Breast epithelium (tissue), 4 donors: Measurements from ENCODE around the gene CHRNA9. TPM values are rescaled to one million over a fixed set of nuclear protein-coding genes. Genes with fewer than 3 reads are reported as not detected.
A peak's percentile ranks its signal among the peaks of the same experiment; 100 is the strongest.

Source experiments
- DNase-seq, 2 donors: peaks; one replicate each; pipeline ENCODE4 v3.0.0-alpha.2; 2019; ENCODE audit warnings: low spot score in 2 of 2
- H3K27ac ChIP-seq, 2 donors: fragments of 200-600 bp; sonication (generic) in 1 of 2; one replicate each; pipeline ENCODE4 v1.5.1; 2016 to 2019; ENCODE audit warnings: mild to moderate bottlenecking in 1 of 2
- H3K27me3 ChIP-seq, 2 donors: fragments of 200-600 bp; sonication (generic) in 1 of 2; one replicate each; pipeline versions ENCODE4 v1.5.1 to v1.6.0; 2017 to 2019; ENCODE audit warnings: control low read depth in 1 of 2, mild to moderate bottlenecking in 1 of 2
- H3K36me3 ChIP-seq: fragments of 200-600 bp; one replicate; pipeline ENCODE4 v1.5.1; 2019
- H3K4me1 ChIP-seq, 2 donors: fragments of 200-600 bp; sonication (generic); one replicate each; pipeline ENCODE4 v1.5.1; 2016 to 2019; ENCODE audit warnings: control low read depth in 1 of 2
- H3K4me3 ChIP-seq, 3 donors: fragments of 200-600 bp; sonication (generic); 1 replicate in 2 of 3; 2 replicates in 1 of 3; pipeline ENCODE4 v1.5.1; 2016 to 2019; ENCODE audit warnings: mild to moderate bottlenecking in 3 of 3, moderate library complexity in 2 of 3
- H3K9me3 ChIP-seq, 2 donors: fragments of 200-600 bp; sonication (generic) in 1 of 2; one replicate each; pipeline ENCODE4 v1.5.1; 2016 to 2019; ENCODE audit warnings: control low read depth in 1 of 2
- POLR2A ChIP-seq: fragments of 450-650 bp; IDR thresholded peaks from one replicate; pipeline ENCODE4 v1.6.1; 2016; ENCODE audit warnings: antibody characterized with exemption, mild to moderate bottlenecking, moderate library complexity
- POLR2AphosphoS5 ChIP-seq, 3 donors: sonication (generic); formaldehyde crosslinking; IDR thresholded peaks; one replicate each; pipeline ENCODE4 v1.6.1; 2017; ENCODE audit warnings: antibody characterized with exemption in 3 of 3
- intact Hi-C: fragments of 100-400 bp; cut with DNase I; formaldehyde crosslinking; loops from one replicate; pipeline ENCODE4 v1.15.1; 2023; ENCODE audit warnings: low total_unique reads
- total RNA-seq, 3 donors: library from RNA; depleted of rRNA; stranded (reverse); fragments of >200 nt; gene quantifications; one replicate each; pipeline ENCODE4 v1.1.0, GENCODE V29; 2016
- TF ChIP-seq, protein P1 (sequence below), 3 donors: fragments of 450-650 bp; IDR thresholded peaks; one replicate each; pipeline ENCODE4 v1.5.1; 2016 to 2017; ENCODE audit warnings: antibody characterized with exemption in 3 of 3, mild to moderate bottlenecking in 3 of 3, moderate library complexity in 3 of 3

Gene CHRNA9
- total RNA-seq, 3 donors from 2014 or later = not detected

DNA sequence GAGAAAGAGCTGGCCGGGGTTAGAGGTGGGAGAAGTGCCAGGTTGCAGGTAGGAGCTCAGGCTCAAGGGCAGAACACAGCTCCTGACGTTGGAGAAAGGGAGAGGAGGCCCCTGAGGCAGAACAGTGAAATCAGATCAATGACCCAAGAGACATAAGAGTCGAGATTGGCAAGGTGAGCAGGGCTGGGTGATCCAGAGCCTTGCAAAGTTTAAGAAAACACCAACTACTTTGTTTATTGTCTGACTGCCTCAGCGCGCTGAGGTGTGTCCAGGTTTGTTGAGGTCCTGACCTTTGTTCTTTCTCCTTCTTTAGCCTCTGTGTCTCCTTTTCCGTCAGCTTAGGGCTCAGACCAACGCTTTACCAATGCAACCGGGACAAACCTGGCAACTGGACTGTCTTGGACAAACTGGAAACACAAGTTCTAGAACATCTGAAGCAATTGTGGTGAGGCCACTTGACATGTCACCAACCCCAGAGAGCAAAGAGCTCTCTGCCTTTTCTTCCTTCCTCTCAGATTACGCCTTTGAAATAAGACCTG is 28.3 kb downstream of the CHRNA9 start:
- H3K4me3 ChIP-seq = no peak overlapping the region
- intact Hi-C loops = no loop called here
- peak in 1 of 3 donors; percentile 43 for TF ChIP-seq POLR2AphosphoS5 (IDR thresholded peaks at IDR 0.05)
- TF ChIP-seq, protein P1, sequence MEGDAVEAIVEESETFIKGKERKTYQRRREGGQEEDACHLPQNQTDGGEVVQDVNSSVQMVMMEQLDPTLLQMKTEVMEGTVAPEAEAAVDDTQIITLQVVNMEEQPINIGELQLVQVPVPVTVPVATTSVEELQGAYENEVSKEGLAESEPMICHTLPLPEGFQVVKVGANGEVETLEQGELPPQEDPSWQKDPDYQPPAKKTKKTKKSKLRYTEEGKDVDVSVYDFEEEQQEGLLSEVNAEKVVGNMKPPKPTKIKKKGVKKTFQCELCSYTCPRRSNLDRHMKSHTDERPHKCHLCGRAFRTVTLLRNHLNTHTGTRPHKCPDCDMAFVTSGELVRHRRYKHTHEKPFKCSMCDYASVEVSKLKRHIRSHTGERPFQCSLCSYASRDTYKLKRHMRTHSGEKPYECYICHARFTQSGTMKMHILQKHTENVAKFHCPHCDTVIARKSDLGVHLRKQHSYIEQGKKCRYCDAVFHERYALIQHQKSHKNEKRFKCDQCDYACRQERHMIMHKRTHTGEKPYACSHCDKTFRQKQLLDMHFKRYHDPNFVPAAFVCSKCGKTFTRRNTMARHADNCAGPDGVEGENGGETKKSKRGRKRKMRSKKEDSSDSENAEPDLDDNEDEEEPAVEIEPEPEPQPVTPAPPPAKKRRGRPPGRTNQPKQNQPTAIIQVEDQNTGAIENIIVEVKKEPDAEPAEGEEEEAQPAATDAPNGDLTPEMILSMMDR (IDR thresholded peaks at IDR 0.05) = no peak
- no peaks in the 10 kb centered on the region for H3K27me3 ChIP-seq
- H3K27ac ChIP-seq = peak overlapping the region; percentile 86 to 88
- no peaks in the 10 kb centered on the region for H3K9me3 ChIP-seq
- H3K36me3 ChIP-seq = no peaks in the 10 kb centered on the region
- DNase-seq = peak; percentile 57 to 71
- no peaks in the 10 kb centered on the region for H3K4me1 ChIP-seq

DNA sequence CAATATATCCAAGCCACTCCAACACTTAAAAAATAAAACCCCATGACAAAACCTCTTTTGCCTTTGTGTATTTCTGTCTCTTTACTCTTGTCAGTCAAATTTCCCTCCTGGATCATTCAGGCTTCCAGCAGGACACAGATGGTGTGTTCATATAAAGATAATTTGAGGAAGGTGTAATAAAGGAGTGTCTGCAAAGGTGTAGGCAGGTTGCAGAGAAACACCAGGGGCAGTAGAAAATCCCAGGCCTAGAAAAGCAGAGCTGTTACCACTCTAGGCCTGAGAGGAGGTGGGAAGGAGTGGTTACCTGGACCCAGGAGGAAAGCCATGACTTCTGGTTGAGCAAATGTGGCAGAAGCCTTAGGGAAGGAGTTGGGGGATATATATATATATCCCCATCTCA is 28.8 kb downstream of the CHRNA9 start:
- H3K27ac ChIP-seq = peak overlapping the region; percentile 86 to 88
- DNase-seq = no peak
- H3K4me3 ChIP-seq = no peak overlapping the region
- H3K27me3 ChIP-seq = no peaks in the 10 kb centered on the region
- intact Hi-C loops = no loop called here
- H3K9me3 ChIP-seq = no peaks in the 10 kb centered on the region
- no peaks in the 10 kb centered on the region for H3K36me3 ChIP-seq
- TF ChIP-seq POLR2A (no peak), POLR2AphosphoS5 (IDR thresholded peaks at IDR 0.05) (no peak)
- TF ChIP-seq, protein P1 (IDR thresholded peaks at IDR 0.05) = no peak
- no peaks in the 10 kb centered on the region for H3K4me1 ChIP-seq

DNA sequence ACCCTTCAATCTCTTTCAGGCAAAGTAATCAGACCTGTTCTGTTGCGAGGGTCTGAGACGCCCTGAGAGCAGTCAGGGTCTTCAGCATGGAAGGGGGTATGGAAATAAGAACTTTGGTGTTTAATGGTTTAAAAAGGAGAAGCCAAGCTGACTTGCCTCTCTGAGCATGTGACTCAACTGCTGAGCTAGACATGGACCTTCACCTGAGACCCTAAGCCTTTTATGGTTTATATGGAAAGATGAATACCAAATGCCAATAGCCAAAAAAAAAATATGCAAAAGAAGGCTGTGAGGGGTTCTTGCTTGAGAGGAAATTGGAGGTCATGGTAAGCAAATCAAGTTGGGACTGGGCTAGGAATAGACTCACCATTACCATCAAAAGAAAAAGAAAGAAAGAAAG is 30.6 kb downstream of the CHRNA9 start:
- H3K36me3 ChIP-seq = no peaks in the 10 kb centered on the region
- no peaks in the 10 kb centered on the region for H3K9me3 ChIP-seq
- H3K4me1 ChIP-seq = no peaks in the 10 kb centered on the region
- intact Hi-C loops = no loop called here
- H3K27me3 ChIP-seq = no peaks in the 10 kb centered on the region
- TF ChIP-seq, protein P1 (IDR thresholded peaks at IDR 0.05) = no peak
- TF ChIP-seq POLR2A (no peak), POLR2AphosphoS5 (IDR thresholded peaks at IDR 0.05) (no peak)
- no peak overlapping the region for H3K27ac ChIP-seq
- DNase-seq = no peak
- no peak overlapping the region for H3K4me3 ChIP-seq

DNA sequence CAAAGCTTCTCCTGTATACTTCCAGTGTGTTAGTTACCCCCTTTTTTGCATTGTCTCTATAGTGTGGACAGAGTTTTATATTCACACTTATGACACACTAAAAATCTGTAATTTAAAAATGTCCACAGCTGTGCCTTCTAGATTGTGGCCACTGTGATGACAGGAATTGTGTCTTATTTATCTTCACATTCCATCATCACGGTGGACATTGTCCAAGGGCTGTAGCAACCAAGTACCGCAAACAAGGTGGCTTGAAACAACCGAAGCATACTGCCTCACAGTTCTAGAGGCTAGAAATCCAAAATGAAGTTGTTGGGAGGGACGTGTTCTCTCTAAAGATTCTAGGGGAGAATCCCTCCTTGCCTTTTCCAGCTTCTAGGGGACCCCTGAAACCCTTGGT is 32.3 kb downstream of the CHRNA9 start:
- peak in 1 of 2 donors; percentile 49 for DNase-seq
- Histone ChIP-seq H3K36me3 (no peaks in the 10 kb centered on the region), H3K4me3 (no peak overlapping the region), H3K27me3 (no peaks in the 10 kb centered on the region), H3K4me1 (no peaks in the 10 kb centered on the region), H3K27ac (peak overlapping the region; percentile 70 to 73), H3K9me3 (no peaks in the 10 kb centered on the region)
- no peak for TF ChIP-seq POLR2A
- TF ChIP-seq, protein P1 (IDR thresholded peaks at IDR 0.05) = no peak
- TF ChIP-seq POLR2AphosphoS5 (IDR thresholded peaks at IDR 0.05) = no peak
- intact Hi-C loops = no loop called here

DNA sequence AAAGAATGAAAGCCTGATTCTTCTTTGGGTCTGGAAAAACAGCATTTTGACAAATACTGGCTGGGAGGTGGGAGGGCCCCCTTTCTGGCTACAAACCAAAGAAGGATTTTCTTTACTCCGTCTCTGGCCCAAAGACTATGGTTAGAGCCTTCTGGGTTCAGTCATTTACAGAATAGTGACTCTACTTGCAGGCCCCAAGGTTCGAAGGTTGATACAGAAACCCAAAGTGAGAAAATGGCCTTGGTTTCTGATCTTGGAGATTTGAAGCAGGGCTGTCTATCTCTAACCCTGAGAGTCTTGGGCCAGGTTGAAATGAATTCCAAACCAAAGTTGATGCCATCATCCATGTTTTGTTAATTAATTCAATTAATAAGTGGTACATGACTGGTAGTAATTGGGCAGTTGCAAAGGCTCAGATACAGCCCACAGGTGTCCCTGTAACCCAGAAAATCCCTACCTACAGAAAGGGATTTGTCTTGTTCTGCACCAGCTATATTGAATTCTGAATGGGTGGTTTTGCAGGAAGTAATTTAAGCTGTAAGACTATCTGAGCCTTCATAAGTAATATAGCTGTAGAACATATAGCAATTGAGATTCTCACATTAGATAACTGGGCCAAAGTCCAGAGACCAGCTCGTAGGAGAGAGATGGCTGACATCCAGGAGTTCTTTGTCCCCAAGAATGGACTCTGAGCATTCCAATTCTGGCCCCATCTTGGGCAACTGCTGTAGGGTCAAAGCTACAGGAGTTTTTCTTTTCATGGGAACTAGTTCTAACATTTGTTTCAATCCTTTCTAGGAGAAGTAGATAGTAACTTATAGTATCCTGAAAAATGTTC is 34.5 kb downstream of the CHRNA9 start:
- H3K4me3 ChIP-seq = no peak overlapping the region
- H3K36me3 ChIP-seq = no peaks in the 10 kb centered on the region
- H3K27me3 ChIP-seq = no peaks in the 10 kb centered on the region
- no peak for TF ChIP-seq POLR2A
- TF ChIP-seq POLR2AphosphoS5 (IDR thresholded peaks at IDR 0.05) = no peak
- TF ChIP-seq, protein P1 (IDR thresholded peaks at IDR 0.05) = no peak
- no peak overlapping the region for H3K27ac ChIP-seq
- intact Hi-C loops = loop anchor here (2.0 kb wide), 1 partner anchor 43 kb away; no protein-coding TSS in a partner anchor
- DNase-seq = no peak
- H3K9me3 ChIP-seq = no peaks in the 10 kb centered on the region
- H3K4me1 ChIP-seq = no peaks in the 10 kb centered on the region
